ENCODE data around the gene FYCO1.

DNA sequence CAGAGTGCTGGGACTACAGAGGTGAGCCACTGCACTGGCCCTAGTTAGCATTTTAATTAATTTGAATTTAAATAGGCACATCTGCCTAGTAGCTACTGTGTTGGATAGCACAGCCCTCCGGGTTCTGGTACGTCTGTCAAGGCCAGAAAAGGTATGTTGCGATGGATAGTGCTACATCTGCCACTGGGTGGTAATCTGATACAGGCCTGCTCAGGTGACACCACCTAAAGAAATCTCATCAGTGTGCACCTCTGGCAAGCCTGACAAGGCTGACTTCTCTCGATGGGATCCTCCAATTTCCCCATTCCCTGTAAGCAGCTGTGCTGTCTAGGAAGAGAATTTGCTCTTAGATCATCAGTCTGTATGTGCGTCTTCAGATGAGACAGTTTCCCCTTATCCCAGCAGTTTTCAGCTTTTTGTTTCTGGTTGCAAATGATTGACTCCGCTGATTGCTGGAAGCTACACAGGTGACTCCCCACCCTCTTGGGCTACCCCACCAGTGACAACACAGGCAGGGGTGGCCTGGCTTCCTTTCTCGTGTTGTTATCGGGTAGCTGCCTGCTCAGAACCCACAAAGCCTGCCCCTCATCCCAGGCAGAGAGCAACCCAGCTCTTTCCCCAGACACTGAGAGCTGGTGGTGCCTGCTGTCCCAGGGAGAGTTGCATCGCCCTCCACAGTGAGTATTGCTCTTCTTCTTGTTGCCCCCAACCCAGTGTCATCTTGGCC is 109.5 kb downstream of the FYCO1 start, which contains the start of gene CCR9:
- TF ChIP-seq, protein P1, sequence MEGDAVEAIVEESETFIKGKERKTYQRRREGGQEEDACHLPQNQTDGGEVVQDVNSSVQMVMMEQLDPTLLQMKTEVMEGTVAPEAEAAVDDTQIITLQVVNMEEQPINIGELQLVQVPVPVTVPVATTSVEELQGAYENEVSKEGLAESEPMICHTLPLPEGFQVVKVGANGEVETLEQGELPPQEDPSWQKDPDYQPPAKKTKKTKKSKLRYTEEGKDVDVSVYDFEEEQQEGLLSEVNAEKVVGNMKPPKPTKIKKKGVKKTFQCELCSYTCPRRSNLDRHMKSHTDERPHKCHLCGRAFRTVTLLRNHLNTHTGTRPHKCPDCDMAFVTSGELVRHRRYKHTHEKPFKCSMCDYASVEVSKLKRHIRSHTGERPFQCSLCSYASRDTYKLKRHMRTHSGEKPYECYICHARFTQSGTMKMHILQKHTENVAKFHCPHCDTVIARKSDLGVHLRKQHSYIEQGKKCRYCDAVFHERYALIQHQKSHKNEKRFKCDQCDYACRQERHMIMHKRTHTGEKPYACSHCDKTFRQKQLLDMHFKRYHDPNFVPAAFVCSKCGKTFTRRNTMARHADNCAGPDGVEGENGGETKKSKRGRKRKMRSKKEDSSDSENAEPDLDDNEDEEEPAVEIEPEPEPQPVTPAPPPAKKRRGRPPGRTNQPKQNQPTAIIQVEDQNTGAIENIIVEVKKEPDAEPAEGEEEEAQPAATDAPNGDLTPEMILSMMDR (optimal IDR thresholded peaks at IDR 0.05 in 1 of 3, IDR thresholded peaks at IDR 0.05 in 1 of 3, conservative IDR thresholded peaks at IDR 0.05 in 1 of 3; ENCODE audit: extremely low read depth in 1 of 3, insufficient read depth in 2 of 3, low read length in 3 of 3), result no peak
- TF ChIP-seq EZH2 (IDR thresholded peaks at IDR 0.05; ENCODE audit: low read length), result no peak
